Kidney epithelial cell (primary cell): ENCODE results near the gene SCAMP4. TPM values are rescaled to one million over a fixed set of nuclear protein-coding genes. Genes with fewer than 3 reads are reported as not detected.
"Not testable (repeated sequence)": the region's sequence is repeated elsewhere in the genome, so short reads cannot be mapped to it uniquely, and the experiment has no call there.

Experiments
- DNase-seq: peaks from one replicate; pipeline ENCODE4 v3.0.0-alpha.2; 2010; ENCODE audit warnings: low read depth
- H3K27me3 ChIP-seq: 2 replicates; pipeline ENCODE4 v1.6.0; 2011; ENCODE audit warnings: low read length; ENCODE audit not compliant: control insufficient read depth, insufficient read depth
- H3K36me3 ChIP-seq: 2 replicates; pipeline ENCODE4 v1.5.1; 2011; ENCODE audit warnings: low read length; ENCODE audit not compliant: control insufficient read depth, insufficient read depth
- H3K4me3 ChIP-seq: 2 replicates; pipeline ENCODE4 v1.5.1; 2011; ENCODE audit warnings: low read depth, mild to moderate bottlenecking, control low read depth, low read length
- CTCF ChIP-seq: IDR thresholded peaks from 2 replicates; pipeline ENCODE4 v1.5.1; 2011; ENCODE audit warnings: mild to moderate bottlenecking, moderate library complexity, low read length, control low read depth, inconsistent platforms; ENCODE audit not compliant: insufficient read depth, poor library complexity, severe bottlenecking
- total RNA-seq: library from RNA; depleted of rRNA; stranded (reverse); fragments of >200 nt; gene quantifications from 2 replicates; pipeline ENCODE4 v1.2.3, GENCODE V29; 2015

SCAMP4 gene
- total RNA-seq, 1 donor from 2014 or later, result 178 TPM

DNA sequence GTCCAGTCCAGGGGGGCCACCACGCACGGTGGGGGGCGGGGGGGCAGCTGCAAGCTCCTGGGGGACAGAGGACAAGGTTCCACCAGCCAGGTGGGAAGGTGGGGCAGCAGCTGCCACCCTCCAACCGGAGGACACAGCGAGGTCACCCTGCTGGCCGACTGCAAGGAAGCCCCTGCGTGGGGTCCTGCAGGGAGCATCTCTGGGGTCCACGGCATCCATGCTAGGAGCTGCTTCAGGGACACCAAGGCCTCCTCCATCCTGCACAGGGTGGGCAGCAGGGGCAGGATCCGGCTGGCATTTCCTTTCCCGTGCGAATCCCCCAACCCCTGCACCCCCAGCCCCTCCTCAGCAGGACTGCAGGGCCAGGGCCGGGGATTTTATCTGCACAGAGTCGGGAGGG, 33.6 kb upstream of the SCAMP4 start:
- Histone ChIP-seq H3K4me3 (no peak overlapping the region), H3K36me3 (peaks cover 2% of the 10 kb centered on the region), H3K27me3 (no peaks in the 10 kb centered on the region)
- no peak for DNase-seq
- no peak for TF ChIP-seq CTCF

DNA sequence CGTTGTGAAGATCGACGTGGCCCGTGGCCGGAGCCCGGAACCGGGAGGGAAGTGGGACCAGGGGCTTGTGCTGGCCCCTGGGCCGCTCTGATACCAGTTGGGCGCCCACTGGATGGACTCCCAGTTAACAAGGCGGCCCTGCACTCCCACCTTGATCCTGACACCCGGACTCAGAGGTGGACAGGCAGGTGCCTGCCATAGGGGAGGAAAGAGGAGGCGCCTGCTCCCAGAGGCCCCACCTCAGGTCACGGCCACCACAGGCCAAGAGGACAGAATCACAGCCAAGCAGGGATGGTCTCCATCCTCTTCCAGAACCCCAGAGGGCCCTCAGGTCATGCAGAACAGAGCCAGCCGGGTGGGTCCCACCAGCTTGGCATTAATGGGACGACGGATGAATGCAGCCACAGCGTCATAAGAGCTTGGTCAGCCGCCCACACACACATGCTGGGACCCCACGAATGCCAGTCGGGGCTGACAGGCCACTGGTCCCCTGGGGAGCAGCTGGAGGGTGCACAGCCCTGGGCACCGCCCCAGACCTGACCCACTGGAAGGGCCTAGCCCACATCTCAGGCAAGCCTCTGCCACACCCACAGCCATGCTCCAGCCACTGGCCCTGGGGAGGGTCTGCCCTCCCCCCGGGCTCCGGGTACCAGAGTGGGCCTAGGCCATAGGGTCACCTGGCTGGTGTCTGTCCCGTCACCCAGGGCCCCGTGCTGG, 32.2 kb upstream of the SCAMP4 start:
- no peak for TF ChIP-seq CTCF
- DNase-seq, result no peak
- no peaks in the 10 kb centered on the region for H3K27me3 ChIP-seq
- no peak overlapping the region for H3K4me3 ChIP-seq
- H3K36me3 ChIP-seq, result peaks cover 2% of the 10 kb centered on the region

- no peak overlapping the region for H3K4me3 ChIP-seq
- no peak for TF ChIP-seq CTCF
- no peak for DNase-seq
Observed at GRCh38 chr19:1873524-1874473, 31.4 kb upstream of the SCAMP4 start.

DNA sequence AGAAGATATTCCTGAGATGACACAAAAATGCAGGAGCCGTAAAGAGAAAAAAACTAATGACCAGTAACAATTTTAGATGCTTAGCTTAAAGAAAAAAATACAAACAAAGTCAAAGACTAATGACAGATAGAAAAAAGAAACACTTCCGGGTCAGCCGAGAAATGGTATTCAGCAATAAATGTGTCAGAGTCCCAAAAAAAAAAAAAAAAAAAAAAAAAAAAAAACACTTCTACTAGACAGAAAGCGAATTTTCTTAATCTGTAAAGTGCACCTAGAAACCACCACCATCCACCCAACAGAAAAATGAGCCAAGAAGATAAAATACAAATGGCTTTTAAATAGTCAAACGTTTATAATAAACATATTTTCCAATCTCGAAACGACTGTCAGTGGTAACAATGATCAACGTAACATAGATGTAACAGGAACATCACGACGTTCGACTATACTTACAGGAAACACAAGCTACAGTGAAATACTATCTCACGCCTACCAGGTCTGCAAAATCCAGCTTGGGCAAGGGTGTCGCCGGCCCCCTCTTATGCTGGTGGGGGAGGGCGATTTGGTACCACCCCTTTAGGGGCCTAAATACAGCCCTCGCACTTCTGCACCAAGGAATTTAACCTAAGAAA, 30.5 kb upstream of the SCAMP4 start:
- Histone ChIP-seq H3K36me3 (peaks cover 2% of the 10 kb centered on the region), H3K27me3 (no peaks in the 10 kb centered on the region), H3K4me3 (peak overlapping the region; percentile 87)
- TF ChIP-seq CTCF, result no peak
- no peak for DNase-seq

More at GRCh38 chr19:1873524-1874473, 31.4 kb upstream of the SCAMP4 start:
- Histone ChIP-seq H3K27me3 (no peaks in the 10 kb centered on the region), H3K36me3 (peaks cover 2% of the 10 kb centered on the region)

DNA sequence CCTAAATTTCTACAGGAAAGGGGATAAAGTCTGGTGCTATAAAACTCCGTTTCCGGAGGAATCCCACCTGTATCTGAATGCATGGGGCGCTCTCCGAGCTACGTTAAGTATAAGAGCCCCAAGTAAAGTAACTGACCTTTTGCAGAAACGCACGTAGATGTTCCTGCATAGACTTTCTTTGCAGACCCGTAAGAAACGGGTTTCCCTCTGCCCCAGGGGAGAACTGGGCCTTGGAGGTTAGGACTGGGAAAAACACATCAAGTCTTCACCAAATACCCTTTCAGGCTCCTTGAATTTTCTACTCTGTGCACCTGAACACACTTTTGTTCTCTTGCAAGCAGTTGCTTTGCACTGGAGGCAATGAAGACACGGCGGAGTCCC, 29.9 kb upstream of the SCAMP4 start:
- H3K4me3 ChIP-seq, result peak overlapping the region; percentile 87
- not testable (repeated sequence) for H3K36me3 ChIP-seq, DNase-seq, H3K27me3 ChIP-seq
